Loucy (cell line): ENCODE data around the gene GPM6B.

Source experiments
- CTCF ChIP-seq: fragments of 200-600 bp; sonication (generic); conservative IDR thresholded peaks from 2 replicates; pipeline ENCODE4 v1.5.1; 2014; ENCODE audit warnings: mild to moderate bottlenecking, antibody characterized with exemption, low read length
- EZH2phosphoT487 ChIP-seq: fragments of 200-600 bp; IDR thresholded peaks from 2 replicates; pipeline ENCODE4 v1.6.1; 2018; ENCODE audit warnings: antibody characterized with exemption, mild to moderate bottlenecking, moderate library complexity, borderline replicate concordance

GRCh38 chrX:13835825-13836224 is 18.9 kb upstream of the GPM6B start:
- no peak for TF ChIP-seq CTCF
- no peak for TF ChIP-seq EZH2phosphoT487
